Gastroesophageal sphincter (tissue), 3 donors: ENCODE measurements around the gene DHRS13.

Source experiments
- EP300 ChIP-seq: sonication (generic); formaldehyde crosslinking; IDR thresholded peaks from one replicate; pipeline ENCODE4 v1.6.1; 2017; ENCODE audit warnings: antibody characterized with exemption, mild to moderate bottlenecking
- POLR2A ChIP-seq, 2 donors: fragments of 450-650 bp; IDR thresholded peaks; one replicate each; pipeline ENCODE4 v1.6.1; 2017; ENCODE audit warnings: antibody characterized with exemption in 2 of 2, mild to moderate bottlenecking in 2 of 2, moderate library complexity in 1 of 2
- POLR2AphosphoS5 ChIP-seq: sonication (generic); formaldehyde crosslinking; IDR thresholded peaks from one replicate; pipeline ENCODE4 v1.6.1; 2017; ENCODE audit warnings: antibody characterized with exemption
- TF ChIP-seq, protein P1 (sequence below), 4 experiments: fragments of 200-600 bp in 2 of 4; fragments of 450-650 bp in 2 of 4; sonication (generic) in 1 of 4; IDR thresholded peaks; one replicate each; pipeline ENCODE4 v1.5.1; 2017 to 2019; ENCODE audit warnings: antibody characterized with exemption in 4 of 4, mild to moderate bottlenecking in 2 of 4, moderate library complexity in 2 of 4

DNA sequence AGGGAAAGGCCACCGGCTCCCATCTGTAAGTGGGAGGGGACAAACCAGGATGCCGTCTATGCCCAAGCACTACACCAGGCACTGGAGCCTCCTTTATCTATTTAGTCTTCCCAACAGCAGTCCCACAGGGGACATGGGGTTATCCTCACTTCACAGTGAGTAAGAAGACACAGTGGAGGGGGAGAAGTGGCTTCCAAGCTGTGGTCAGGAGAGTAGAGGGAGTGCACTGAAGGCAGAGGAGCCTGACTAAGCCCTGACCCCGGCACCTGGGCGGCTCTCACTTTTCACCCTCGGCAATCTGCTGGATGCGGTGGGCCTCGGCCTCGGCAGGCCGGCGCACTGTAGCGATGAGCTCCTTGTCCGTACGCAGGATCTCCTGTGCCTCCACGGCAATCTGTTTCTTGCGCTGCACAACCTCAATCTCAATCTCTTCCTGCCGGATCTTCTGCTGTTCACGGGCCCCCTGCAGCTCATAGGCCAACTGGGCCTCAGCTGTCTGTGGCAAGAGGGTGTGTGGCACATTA is 21.3 kb downstream of the DHRS13 start:
- TF ChIP-seq POLR2A (IDR thresholded peaks at IDR 0.05) (no peak), EP300 (no peak), POLR2AphosphoS5 (no peak)
- TF ChIP-seq, protein P1, sequence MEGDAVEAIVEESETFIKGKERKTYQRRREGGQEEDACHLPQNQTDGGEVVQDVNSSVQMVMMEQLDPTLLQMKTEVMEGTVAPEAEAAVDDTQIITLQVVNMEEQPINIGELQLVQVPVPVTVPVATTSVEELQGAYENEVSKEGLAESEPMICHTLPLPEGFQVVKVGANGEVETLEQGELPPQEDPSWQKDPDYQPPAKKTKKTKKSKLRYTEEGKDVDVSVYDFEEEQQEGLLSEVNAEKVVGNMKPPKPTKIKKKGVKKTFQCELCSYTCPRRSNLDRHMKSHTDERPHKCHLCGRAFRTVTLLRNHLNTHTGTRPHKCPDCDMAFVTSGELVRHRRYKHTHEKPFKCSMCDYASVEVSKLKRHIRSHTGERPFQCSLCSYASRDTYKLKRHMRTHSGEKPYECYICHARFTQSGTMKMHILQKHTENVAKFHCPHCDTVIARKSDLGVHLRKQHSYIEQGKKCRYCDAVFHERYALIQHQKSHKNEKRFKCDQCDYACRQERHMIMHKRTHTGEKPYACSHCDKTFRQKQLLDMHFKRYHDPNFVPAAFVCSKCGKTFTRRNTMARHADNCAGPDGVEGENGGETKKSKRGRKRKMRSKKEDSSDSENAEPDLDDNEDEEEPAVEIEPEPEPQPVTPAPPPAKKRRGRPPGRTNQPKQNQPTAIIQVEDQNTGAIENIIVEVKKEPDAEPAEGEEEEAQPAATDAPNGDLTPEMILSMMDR (IDR thresholded peaks at IDR 0.05): no peak
